K562 (cell line): ENCODE measurements around the gene ALDOB. TPM values are rescaled to one million over a fixed set of nuclear protein-coding genes. Genes with fewer than 3 reads are reported as not detected.

Source experiments
- ATAC-seq: fragments of 200-7000 bp; cut with Tn5 transposase; 3 replicates; pipeline ENCODE4 v1.9.1; 2020; ENCODE audit warnings: moderate library complexity
- BruUV-seq: library from RNA; stranded (reverse); fragments of 400-500 nt; replicated peaks from 2 replicates; lab custom pipeline; 2021; lab: Mats Ljungman, UMichigan
- CTCF ChIA-PET: fragments of 300-600 bp; formaldehyde crosslinking; extraction: SDS; loops from one replicate; lab custom pipeline; 2021; ENCODE audit warnings: low intra/inter-chr PET ratio; lab: Yijun Ruan, JAX
- POLR2A ChIA-PET: fragments of 300-600, 350-650 bp; sonication (Branson Sonifier 250); formaldehyde crosslinking; extraction: SDS; loops from one replicate; lab custom pipeline; 2021; ENCODE audit warnings: antibody characterized with exemption, inconsistent platforms; lab: Yijun Ruan, JAX
- DNase-seq, 4 experiments: peaks; one replicate each; pipeline versions ENCODE4 v3.0.0 to v3.0.0-alpha.2; 2011 to 2018; ENCODE audit warnings: low spot score in 3 of 4, mixed read lengths in 3 of 4; ENCODE audit errors: extremely low read depth in 1 of 4
- FAIRE-seq: peaks from 2 replicates; lab custom pipeline; 2011; peaks lifted over from hg19 to GRCh38; lab: Jason Lieb, UNC
- H2AFZ ChIP-seq: 2 replicates; pipeline ENCODE4 v1.6.0; 2011; ENCODE audit warnings: low read depth, low read length, control low read depth, inconsistent platforms
- H3K27ac ChIP-seq: fragments of 200-600 bp; 3 replicates; pipeline ENCODE4 v1.8.0; 2011; ENCODE audit warnings: low read depth, mild to moderate bottlenecking, control low read depth, inconsistent platforms, low read length, moderate library complexity, mixed read lengths; ENCODE audit errors: extremely low read depth
- H3K27me3 ChIP-seq, 2 experiments: fragments of 300-600 bp in 1 of 2; 2 replicates in 1 of 2; 3 replicates in 1 of 2; pipeline versions ENCODE4 v1.6.0 to v1.8.0; 2011; ENCODE audit warnings: inconsistent platforms in 2 of 2, low read length in 2 of 2, mild to moderate bottlenecking in 1 of 2, mixed read lengths in 1 of 2, moderate library complexity in 1 of 2; ENCODE audit not compliant: control insufficient read depth in 2 of 2, insufficient read depth in 2 of 2
- H3K36me3 ChIP-seq: fragments of 300-600 bp; 3 replicates; pipeline ENCODE4 v1.8.0; 2011; ENCODE audit warnings: mild to moderate bottlenecking, low read length, inconsistent platforms; ENCODE audit not compliant: control insufficient read depth, insufficient read depth
- H3K4me1 ChIP-seq, 2 experiments: fragments of 200-600 bp in 1 of 2; replicated peaks in 1 of 2; 2 replicates in 1 of 2; 3 replicates in 1 of 2; pipeline versions ENCODE4 v1.5.1 to v1.8.0; 2011; ENCODE audit warnings: inconsistent platforms in 2 of 2, low read length in 2 of 2, mild to moderate bottlenecking in 1 of 2, mixed read lengths in 1 of 2, moderate library complexity in 1 of 2; ENCODE audit not compliant: control insufficient read depth in 2 of 2, insufficient read depth in 2 of 2
- H3K4me2 ChIP-seq: 2 replicates; pipeline ENCODE4 v1.6.1; 2011; ENCODE audit warnings: low read length, control low read depth, inconsistent platforms, mixed read lengths; ENCODE audit not compliant: insufficient read depth
- H3K4me3 ChIP-seq: fragments of 200-600 bp; sonication (generic), shearing (Covaris generic); 2 replicates; pipeline ENCODE4 v1.5.1; 2016; ENCODE audit warnings: control low read depth, inconsistent platforms
- H3K79me2 ChIP-seq: fragments of 200-600 bp; 3 replicates; pipeline ENCODE4 v1.8.0; 2011; ENCODE audit warnings: low read length, inconsistent platforms; ENCODE audit not compliant: control insufficient read depth, insufficient read depth
- H3K9ac ChIP-seq, 2 experiments: 2 replicates each; pipeline versions ENCODE4 v1.6.0 to v1.6.1; 2011; ENCODE audit warnings: low read depth in 2 of 2, low read length in 2 of 2, control low read depth in 1 of 2, inconsistent platforms in 1 of 2, mild to moderate bottlenecking in 1 of 2, mixed read lengths in 1 of 2; ENCODE audit not compliant: insufficient read depth in 1 of 2
- H3K9me1 ChIP-seq: one replicate; pipeline ENCODE4 v1.6.0; 2011; ENCODE audit warnings: inconsistent platforms, mild to moderate bottlenecking, low read length, moderate library complexity; ENCODE audit not compliant: control insufficient read depth, insufficient read depth
- H3K9me3 ChIP-seq: replicated peaks from 2 replicates; pipeline ENCODE4 v1.5.1; 2011; ENCODE audit warnings: low read depth, low read length, inconsistent platforms; ENCODE audit not compliant: control insufficient read depth, insufficient read depth
- H4K20me1 ChIP-seq: replicated peaks from 2 replicates; pipeline ENCODE4 v1.6.1; 2011; ENCODE audit warnings: low read length, inconsistent platforms, mixed read lengths; ENCODE audit not compliant: control insufficient read depth, insufficient read depth
- ERF ChIP-seq: fragments of 450-650 bp; formaldehyde crosslinking; IDR thresholded peaks from 2 replicates; pipeline ENCODE4 v1.4.0; 2020; ENCODE audit warnings: mild to moderate bottlenecking, mixed read lengths
- GATAD2B ChIP-seq: fragments of 450-650 bp; IDR thresholded peaks from 2 replicates; pipeline ENCODE4 v1.6.1; 2017; ENCODE audit warnings: mild to moderate bottlenecking, borderline replicate concordance
- KHSRP ChIP-seq: fragments of 450-650 bp; IDR thresholded peaks from 2 replicates; pipeline ENCODE4 v1.6.1; 2017
- MXI1 ChIP-seq: IDR thresholded peaks from 2 replicates; pipeline ENCODE4 v1.6.1; 2011; ENCODE audit warnings: low read depth, mild to moderate bottlenecking, improper control_type of control experiment, low read length
- ZBTB8A ChIP-seq: fragments of 450-650 bp; IDR thresholded peaks from 2 replicates; pipeline ENCODE4 v1.6.1; 2018; ENCODE audit warnings: mild to moderate bottlenecking, moderate library complexity; ENCODE audit not compliant: partially characterized antibody
- ZNF174 ChIP-seq: fragments of 250-450 bp; sonication (Bioruptor Pico); IDR thresholded peaks from 2 replicates; pipeline ENCODE4 v1.4.0; 2020; ENCODE audit warnings: mild to moderate bottlenecking
- ZNF253 ChIP-seq: fragments of 250-450 bp; sonication (Bioruptor Pico); conservative IDR thresholded peaks from 2 replicates; pipeline ENCODE4 v1.6.1; 2021; ENCODE audit warnings: mild to moderate bottlenecking
- ZSCAN32 ChIP-seq: fragments of 450-650 bp; formaldehyde crosslinking; IDR thresholded peaks from 2 replicates; pipeline ENCODE4 v1.4.0; 2020; ENCODE audit warnings: mild to moderate bottlenecking, moderate library complexity
- WGBS: fragments of 100-300 bp; shearing (Covaris generic); methylation state at CpG from one replicate; pipeline ENCODE4 v1.1.6; 2016; ENCODE audit warnings: low coverage, mixed read lengths; ENCODE audit not compliant: insufficient coverage; ENCODE audit errors: missing lambda C conversion rate; 5-methylcytosine and 5-hydroxymethylcytosine counted together
- in situ Hi-C: fragments of 300-500 bp; cut with MboI; formaldehyde crosslinking; loops from 4 replicates; pipeline ENCODE4 v1.15.0; 2018; ENCODE audit warnings: inconsistent platforms, mixed read lengths
- intact Hi-C: fragments of 100-400 bp; cut with micrococcal nuclease; formaldehyde crosslinking; loops from 2 replicates; pipeline ENCODE4 v1.14.2; 2022
- polyA plus RNA-seq, 8 experiments: library from polyadenylated mRNA; depleted of rRNA in 4 of 8; stranded (reverse) in 5 of 8; unstranded in 3 of 8; fragments of >200 nt; fragmentation: Nextera tagmentation in 2 of 8; fragmentation: Illumina TruSeq in 1 of 8; extraction: Ambion mirVana in 2 of 8; extraction: Trizol in 1 of 8; gene quantifications; 2 replicates each; pipeline versions ENCODE4 v1.2.1 to v1.2.3, GENCODE V29; 2011 to 2014; ENCODE audit warnings: inconsistent platforms in 1 of 8, missing spikeins in 1 of 8
- total RNA-seq, 7 experiments: library from RNA; depleted of rRNA in 6 of 7; stranded (reverse); fragments of >200 nt in 6 of 7; fragmentation: Illumina TruSeq in 2 of 7; extraction: Trizol in 2 of 7; gene quantifications; 2 replicates each; pipeline versions ENCODE4 v1.2.1 to v1.2.3, GENCODE V29; 2011 to 2021; ENCODE audit warnings: low replicate concordance in 1 of 7
- TF ChIP-seq, protein P1 (sequence below): fragments of 450-650 bp; IDR thresholded peaks from 2 replicates; pipeline ENCODE4 v1.6.1; 2018; ENCODE audit not compliant: partially characterized antibody
- TF ChIP-seq, protein P2 (sequence below): fragments of 450-650 bp; conservative IDR thresholded peaks from 2 replicates; pipeline ENCODE4 v1.6.1; 2016; ENCODE audit warnings: missing genetic modification characterization, low read depth, mild to moderate bottlenecking, missing compliant biosample characterization, moderate library complexity

The ALDOB gene
- total and polyA plus RNA-seq, 9 of the 15 experiments (the other 6 are each of a cell fraction or from before 2014, with no cell fraction given), result 0.80 TPM; not detected in 8

GRCh38 chr9:101432740-101433139, 2.8 kb downstream of the ALDOB start:
- CTCF ChIA-PET, result no interaction called here
- FAIRE-seq (no peak), ATAC-seq (no peak)

More at GRCh38 chr9:101432740-101433139, 2.8 kb downstream of the ALDOB start:
- in situ Hi-C loops, result no loop called here
- H3K9me3 ChIP-seq, result no peaks in the 10 kb centered on the region
- H3K27ac ChIP-seq, result no peak overlapping the region
- H3K9ac ChIP-seq, result no peak overlapping the region
- H3K36me3 ChIP-seq, result no peaks in the 10 kb centered on the region
- 4% methylated on average over 1 of the region's 1 CpG for WGBS
- H3K79me2 ChIP-seq, result no peaks in the 10 kb centered on the region
- POLR2A ChIA-PET, result no interaction called here
- H3K4me2 ChIP-seq, result no peak overlapping the region
- H2AFZ ChIP-seq, result no peak overlapping the region
- TF ChIP-seq GATAD2B (no peak), MXI1 (no peak), KHSRP (no peak), ERF (no peak), ZNF253 (CRISPR knock-in tag) (no peak), ZNF174 (CRISPR knock-in tag) (no peak), ZBTB8A (no peak), ZSCAN32 (CRISPR knock-in tag) (no peak)
- TF ChIP-seq, protein P1, sequence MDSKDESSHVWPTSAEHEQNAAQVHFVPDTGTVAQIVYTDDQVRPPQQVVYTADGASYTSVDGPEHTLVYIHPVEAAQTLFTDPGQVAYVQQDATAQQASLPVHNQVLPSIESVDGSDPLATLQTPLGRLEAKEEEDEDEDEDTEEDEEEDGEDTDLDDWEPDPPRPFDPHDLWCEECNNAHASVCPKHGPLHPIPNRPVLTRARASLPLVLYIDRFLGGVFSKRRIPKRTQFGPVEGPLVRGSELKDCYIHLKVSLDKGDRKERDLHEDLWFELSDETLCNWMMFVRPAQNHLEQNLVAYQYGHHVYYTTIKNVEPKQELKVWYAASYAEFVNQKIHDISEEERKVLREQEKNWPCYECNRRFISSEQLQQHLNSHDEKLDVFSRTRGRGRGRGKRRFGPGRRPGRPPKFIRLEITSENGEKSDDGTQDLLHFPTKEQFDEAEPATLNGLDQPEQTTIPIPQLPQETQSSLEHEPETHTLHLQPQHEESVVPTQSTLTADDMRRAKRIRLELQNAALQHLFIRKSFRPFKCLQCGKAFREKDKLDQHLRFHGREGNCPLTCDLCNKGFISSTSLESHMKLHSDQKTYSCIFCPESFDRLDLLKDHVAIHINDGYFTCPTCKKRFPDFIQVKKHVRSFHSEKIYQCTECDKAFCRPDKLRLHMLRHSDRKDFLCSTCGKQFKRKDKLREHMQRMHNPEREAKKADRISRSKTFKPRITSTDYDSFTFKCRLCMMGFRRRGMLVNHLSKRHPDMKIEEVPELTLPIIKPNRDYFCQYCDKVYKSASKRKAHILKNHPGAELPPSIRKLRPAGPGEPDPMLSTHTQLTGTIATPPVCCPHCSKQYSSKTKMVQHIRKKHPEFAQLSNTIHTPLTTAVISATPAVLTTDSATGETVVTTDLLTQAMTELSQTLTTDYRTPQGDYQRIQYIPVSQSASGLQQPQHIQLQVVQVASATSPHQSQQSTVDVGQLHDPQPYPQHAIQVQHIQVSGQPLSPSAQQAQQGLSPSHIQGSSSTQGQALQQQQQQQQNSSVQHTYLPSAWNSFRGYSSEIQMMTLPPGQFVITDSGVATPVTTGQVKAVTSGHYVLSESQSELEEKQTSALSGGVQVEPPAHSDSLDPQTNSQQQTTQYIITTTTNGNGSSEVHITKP, result no peak
- TF ChIP-seq, protein P2, sequence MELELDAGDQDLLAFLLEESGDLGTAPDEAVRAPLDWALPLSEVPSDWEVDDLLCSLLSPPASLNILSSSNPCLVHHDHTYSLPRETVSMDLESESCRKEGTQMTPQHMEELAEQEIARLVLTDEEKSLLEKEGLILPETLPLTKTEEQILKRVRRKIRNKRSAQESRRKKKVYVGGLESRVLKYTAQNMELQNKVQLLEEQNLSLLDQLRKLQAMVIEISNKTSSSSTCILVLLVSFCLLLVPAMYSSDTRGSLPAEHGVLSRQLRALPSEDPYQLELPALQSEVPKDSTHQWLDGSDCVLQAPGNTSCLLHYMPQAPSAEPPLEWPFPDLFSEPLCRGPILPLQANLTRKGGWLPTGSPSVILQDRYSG (tag), result no peak
- H3K4me1 ChIP-seq, result no peaks in the 10 kb centered on the region
- H3K4me3 ChIP-seq, result no peak overlapping the region
- intact Hi-C loops, result no loop called here
- no TSS peak for BruUV-seq
- no peaks in the 10 kb centered on the region for H3K9me1 ChIP-seq
- no peaks in the 10 kb centered on the region for H4K20me1 ChIP-seq
- no peak for DNase-seq
- peaks cover 7 to 16% of the 10 kb centered on the region in 2 experiments; a peak in 4 of 5 replicates for H3K27me3 ChIP-seq
